Measurements from ENCODE around the gene CEP72.

- TF ChIP-seq EZH2phosphoT487 (IDR thresholded peaks at IDR 0.05) = no peak
- TF ChIP-seq CTCF (IDR thresholded peaks at IDR 0.05) = no peak
Observed at GRCh38 chr5:590346-590745, 21.8 kb upstream of the CEP72 start.
